B cell (primary cell): Measurements from ENCODE around the gene ZDHHC20. TPM values are rescaled to one million over a fixed set of nuclear protein-coding genes. Genes with fewer than 3 reads are reported as not detected.

Experiments used
- ATAC-seq: fragments of 200-7000 bp; cut with Tn5 transposase; one replicate; pipeline ENCODE4 v1.10.0; 2021; ENCODE audit warnings: low read depth, mild to moderate bottlenecking, moderate number of reproducible peaks, moderate library complexity
- CTCF ChIA-PET: fragments of 350-600 bp; sonication (Branson Sonifier 250); formaldehyde crosslinking; loops from one replicate; lab custom pipeline; 2021; ENCODE audit warnings: antibody characterized with exemption, inconsistent platforms; lab: Charles Lee
- POLR2A ChIA-PET: fragments of 350-600 bp; sonication (Branson Sonifier 250); formaldehyde crosslinking; loops from one replicate; lab custom pipeline; 2021; ENCODE audit warnings: antibody characterized with exemption; lab: Charles Lee
- DNase-seq: peaks from one replicate; pipeline ENCODE4 v3.0.0; 2013
- H2AFZ ChIP-seq: 2 replicates; pipeline ENCODE4 v1.6.1; 2012; ENCODE audit warnings: mild to moderate bottlenecking, low read depth, low read length; ENCODE audit not compliant: insufficient read depth, poor library complexity, severe bottlenecking
- H3K27ac ChIP-seq, 2 donors: 1 replicate in 1 of 2; 2 replicates in 1 of 2; pipeline ENCODE4 v1.5.1; 2012 to 2013; ENCODE audit warnings: low read length in 2 of 2, mild to moderate bottlenecking in 2 of 2, moderate library complexity in 1 of 2
- H3K27me3 ChIP-seq, 4 experiments: fragments of 200-600 bp in 1 of 4; sonication (generic) in 1 of 4; replicated peaks in 1 of 4; 1 replicate in 2 of 4; 2 replicates in 2 of 4; pipeline versions ENCODE4 v1.6.1 to v1.7.0; 2013 to 2016; ENCODE audit warnings: low read length in 3 of 4, mild to moderate bottlenecking in 2 of 4, mixed read lengths in 1 of 4, moderate library complexity in 1 of 4; ENCODE audit not compliant: insufficient read depth in 4 of 4, control insufficient read depth in 3 of 4; ENCODE audit errors: control extremely low read depth in 1 of 4
- H3K36me3 ChIP-seq, 2 experiments: replicated peaks in 1 of 2; 1 replicate in 1 of 2; 2 replicates in 1 of 2; pipeline versions ENCODE4 v1.6.1 to v1.7.1; 2013; ENCODE audit warnings: low read length in 1 of 2; ENCODE audit not compliant: insufficient read depth in 2 of 2, control insufficient read depth in 1 of 2; ENCODE audit errors: control extremely low read depth in 1 of 2, extremely low read depth in 1 of 2
- H3K4me1 ChIP-seq, 2 donors: fragments of 200-600 bp in 1 of 2; sonication (generic) in 1 of 2; 1 replicate in 1 of 2; 2 replicates in 1 of 2; pipeline versions ENCODE4 v1.5.1 to v1.6.1; 2013 to 2017; ENCODE audit warnings: low read length in 2 of 2; ENCODE audit not compliant: control insufficient read depth in 2 of 2, insufficient read depth in 2 of 2
- H3K4me2 ChIP-seq: replicated peaks from 2 replicates; pipeline ENCODE3; 2012; ENCODE audit warnings: mild to moderate bottlenecking, low read depth, low read length; ENCODE audit not compliant: poor library complexity, severe bottlenecking
- H3K4me3 ChIP-seq, 5 experiments: fragments of 200-600 bp in 1 of 5; sonication (generic) in 1 of 5; 1 replicate in 3 of 5; 2 replicates in 2 of 5; pipeline versions ENCODE4 v1.5.1 to v1.7.0; 2011 to 2016; ENCODE audit warnings: low read length in 4 of 5, mild to moderate bottlenecking in 4 of 5, low read depth in 2 of 5, control low read depth in 1 of 5, moderate library complexity in 1 of 5; ENCODE audit not compliant: insufficient read depth in 1 of 5; ENCODE audit errors: control extremely low read depth in 1 of 5, extremely low read depth in 1 of 5
- H3K79me2 ChIP-seq: fragments of 200-600 bp; sonication (generic); one replicate; pipeline ENCODE4 v1.6.0; 2016; ENCODE audit warnings: low read length; ENCODE audit not compliant: control insufficient read depth, insufficient read depth
- H3K9ac ChIP-seq: fragments of 200-600 bp; sonication (generic); 2 replicates; pipeline ENCODE4 v1.6.1; 2017; ENCODE audit warnings: mild to moderate bottlenecking, low read length, moderate library complexity
- H3K9me3 ChIP-seq, 3 donors: one replicate each; pipeline versions ENCODE4 v1.6.1 to v1.7.1; 2013; ENCODE audit warnings: low read length in 2 of 3; ENCODE audit not compliant: control insufficient read depth in 2 of 3, insufficient read depth in 1 of 3; ENCODE audit errors: control extremely low read depth in 1 of 3
- H4K20me1 ChIP-seq: 2 replicates; pipeline ENCODE4 v1.6.0; 2012; ENCODE audit warnings: mild to moderate bottlenecking, low read length; ENCODE audit not compliant: insufficient read depth, control insufficient read depth, poor library complexity, severe bottlenecking
- H3K27ac Mint-ChIP-seq: one replicate; pipeline ENCODE4 v1.8.0; 2021; ENCODE audit warnings: mixed read lengths
- H3K27me3 Mint-ChIP-seq: one replicate; pipeline ENCODE4 v1.8.0; 2021; ENCODE audit warnings: mixed read lengths
- H3K4me1 Mint-ChIP-seq: one replicate; pipeline ENCODE4 v1.8.0; 2021; ENCODE audit warnings: mixed read lengths
- H3K4me3 Mint-ChIP-seq: one replicate; pipeline ENCODE4 v1.8.0; 2021; ENCODE audit warnings: mixed read lengths
- H3K9me3 Mint-ChIP-seq: one replicate; pipeline ENCODE4 v1.8.0; 2022; ENCODE audit warnings: mixed read lengths; ENCODE audit not compliant: insufficient read depth
- CTCF ChIP-seq: fragments of 200-600 bp; IDR thresholded peaks from one replicate; pipeline ENCODE4 v1.8.0; 2022; ENCODE audit warnings: antibody characterized with exemption, mild to moderate bottlenecking
- EZH2 ChIP-seq: IDR thresholded peaks from 2 replicates; pipeline ENCODE4 v1.6.1; 2012; ENCODE audit warnings: borderline replicate concordance, low read depth, mild to moderate bottlenecking, moderate library complexity, low read length; ENCODE audit not compliant: insufficient read depth, poor library complexity, severe bottlenecking
- WGBS: methylation state at CpG from one replicate; pipeline ENCODE4 v1.1.5; 2013; ENCODE audit warnings: missing lambda C conversion rate; ENCODE audit not compliant: insufficient coverage; 5-methylcytosine and 5-hydroxymethylcytosine counted together
- intact Hi-C: fragments of 100-400 bp; cut with micrococcal nuclease; formaldehyde crosslinking; loops from one replicate; pipeline ENCODE4 v1.10.0; 2022
- polyA plus RNA-seq: library from polyadenylated mRNA; depleted of rRNA; stranded (reverse); fragments of >200 nt; gene quantifications from 2 replicates; pipeline ENCODE4 v1.2.3, GENCODE V29; 2012
- total RNA-seq, 2 donors: library from RNA; stranded (reverse); fragments of 120-200 nt in 1 of 2; gene quantifications; 1 replicate in 1 of 2; 2 replicates in 1 of 2; pipeline versions ENCODE4 v1.2.3 to v1.2.4, GENCODE V29; 2013 to 2022

Gene ZDHHC20
- total and polyA plus RNA-seq, 2 donors (not counting 1 experiment from before 2014, with no cell fraction given) = 10.3 to 61.5 TPM

GRCh38 chr13:21389124-21389523, 70.0 kb downstream of the ZDHHC20 start:
- no peak overlapping the region for H3K4me3 ChIP-seq
- no peak overlapping the region for H2AFZ ChIP-seq
- H3K27ac ChIP-seq = no peak overlapping the region
- no peaks in the 10 kb centered on the region for H3K4me1 ChIP-seq
- intact Hi-C loops = no loop called here
- no CpG with 5 or more reads among the region's 2 CpGs for WGBS
- ChIA-PET POLR2A (no interaction called here), CTCF (interaction anchor here (2.3 kb wide), 1 partner anchor 88 kb away, joined by 7 read pairs; no protein-coding TSS in a partner anchor)
- H3K9me3 ChIP-seq = peaks cover 0 to 2% (median 0%) of the 10 kb centered on the region in 3 donors
- H4K20me1 ChIP-seq = no peaks in the 10 kb centered on the region
- Mint-ChIP-seq H3K27me3 (no peaks in the 10 kb centered on the region), H3K4me1 (no peaks in the 10 kb centered on the region), H3K27ac (no peak overlapping the region), H3K4me3 (no peak overlapping the region), H3K9me3 (no peaks in the 10 kb centered on the region)
- TF ChIP-seq EZH2 = no peak
- TF ChIP-seq CTCF = no peak
- H3K36me3 ChIP-seq = peaks cover 9 to 54% of the 10 kb centered on the region in 2 experiments
- no peak overlapping the region for H3K4me2 ChIP-seq
- DNase-seq (no peak), ATAC-seq (no peak)
- no peaks in the 10 kb centered on the region for H3K79me2 ChIP-seq
- H3K27me3 ChIP-seq = no peaks in the 10 kb centered on the region
- no peak overlapping the region for H3K9ac ChIP-seq

GRCh38 chr13:21385710-21386109, 73.4 kb downstream of the ZDHHC20 start:
- intact Hi-C loops = no loop called here
- no peak overlapping the region for H3K4me3 Mint-ChIP-seq
- Histone ChIP-seq H3K27ac (no peak overlapping the region), H3K4me1 (no peaks in the 10 kb centered on the region), H3K9ac (no peak overlapping the region), H3K79me2 (no peaks in the 10 kb centered on the region), H3K4me2 (no peak overlapping the region), H2AFZ (no peak overlapping the region), H3K36me3 (peaks cover 14 to 69% of the 10 kb centered on the region in 2 experiments), H3K9me3 (peaks cover 0 to 2% (median 0%) of the 10 kb centered on the region in 3 donors), H3K27me3 (no peaks in the 10 kb centered on the region), H3K4me3 (no peak overlapping the region), H4K20me1 (no peaks in the 10 kb centered on the region)
- H3K9me3 Mint-ChIP-seq = no peaks in the 10 kb centered on the region
- CTCF ChIA-PET = interaction anchor here (1.1 to 1.3 kb wide), 2 partner anchors 10 to 11 kb away, joined by 3 read pairs; no protein-coding TSS in a partner anchor
- no CpG with 5 or more reads among the region's 2 CpGs for WGBS
- ATAC-seq (no peak), DNase-seq (no peak)
- TF ChIP-seq CTCF (no peak), EZH2 (no peak)
- POLR2A ChIA-PET = no interaction called here
- H3K27me3 Mint-ChIP-seq = no peaks in the 10 kb centered on the region
- H3K4me1 Mint-ChIP-seq = no peaks in the 10 kb centered on the region
- H3K27ac Mint-ChIP-seq = no peak overlapping the region
